K562 (cell line): ENCODE measurements around the gene TMED5. TPM values are rescaled to one million over a fixed set of nuclear protein-coding genes. Genes with fewer than 3 reads are reported as not detected.

Experiments used
- ATAC-seq: fragments of 200-7000 bp; cut with Tn5 transposase; 3 replicates; pipeline ENCODE4 v1.9.1; 2020; ENCODE audit warnings: moderate library complexity
- BruUV-seq: library from RNA; stranded (reverse); fragments of 400-500 nt; replicated peaks from 2 replicates; lab custom pipeline; 2021; lab: Mats Ljungman, UMichigan
- CTCF ChIA-PET: fragments of 300-600 bp; formaldehyde crosslinking; extraction: SDS; loops from one replicate; lab custom pipeline; 2021; ENCODE audit warnings: low intra/inter-chr PET ratio; lab: Yijun Ruan, JAX
- POLR2A ChIA-PET: fragments of 300-600, 350-650 bp; sonication (Branson Sonifier 250); formaldehyde crosslinking; extraction: SDS; loops from one replicate; lab custom pipeline; 2021; ENCODE audit warnings: antibody characterized with exemption, inconsistent platforms; lab: Yijun Ruan, JAX
- DNase-seq, 4 experiments: peaks; one replicate each; pipeline versions ENCODE4 v3.0.0 to v3.0.0-alpha.2; 2011 to 2018; ENCODE audit warnings: low spot score in 3 of 4, mixed read lengths in 3 of 4; ENCODE audit errors: extremely low read depth in 1 of 4
- FAIRE-seq: peaks from 2 replicates; lab custom pipeline; 2011; peaks lifted over from hg19 to GRCh38; lab: Jason Lieb, UNC
- H2AFZ ChIP-seq: 2 replicates; pipeline ENCODE4 v1.6.0; 2011; ENCODE audit warnings: low read depth, low read length, control low read depth, inconsistent platforms
- H3K27ac ChIP-seq: fragments of 200-600 bp; 3 replicates; pipeline ENCODE4 v1.8.0; 2011; ENCODE audit warnings: low read depth, mild to moderate bottlenecking, control low read depth, inconsistent platforms, low read length, moderate library complexity, mixed read lengths; ENCODE audit errors: extremely low read depth
- H3K27me3 ChIP-seq, 2 experiments: fragments of 300-600 bp in 1 of 2; 2 replicates in 1 of 2; 3 replicates in 1 of 2; pipeline versions ENCODE4 v1.6.0 to v1.8.0; 2011; ENCODE audit warnings: inconsistent platforms in 2 of 2, low read length in 2 of 2, mild to moderate bottlenecking in 1 of 2, mixed read lengths in 1 of 2, moderate library complexity in 1 of 2; ENCODE audit not compliant: control insufficient read depth in 2 of 2, insufficient read depth in 2 of 2
- H3K36me3 ChIP-seq: fragments of 300-600 bp; 3 replicates; pipeline ENCODE4 v1.8.0; 2011; ENCODE audit warnings: mild to moderate bottlenecking, low read length, inconsistent platforms; ENCODE audit not compliant: control insufficient read depth, insufficient read depth
- H3K4me1 ChIP-seq, 2 experiments: fragments of 200-600 bp in 1 of 2; replicated peaks in 1 of 2; 2 replicates in 1 of 2; 3 replicates in 1 of 2; pipeline versions ENCODE4 v1.5.1 to v1.8.0; 2011; ENCODE audit warnings: inconsistent platforms in 2 of 2, low read length in 2 of 2, mild to moderate bottlenecking in 1 of 2, mixed read lengths in 1 of 2, moderate library complexity in 1 of 2; ENCODE audit not compliant: control insufficient read depth in 2 of 2, insufficient read depth in 2 of 2
- H3K4me2 ChIP-seq: 2 replicates; pipeline ENCODE4 v1.6.1; 2011; ENCODE audit warnings: low read length, control low read depth, inconsistent platforms, mixed read lengths; ENCODE audit not compliant: insufficient read depth
- H3K4me3 ChIP-seq: fragments of 200-600 bp; sonication (generic), shearing (Covaris generic); 2 replicates; pipeline ENCODE4 v1.5.1; 2016; ENCODE audit warnings: control low read depth, inconsistent platforms
- H3K79me2 ChIP-seq: fragments of 200-600 bp; 3 replicates; pipeline ENCODE4 v1.8.0; 2011; ENCODE audit warnings: low read length, inconsistent platforms; ENCODE audit not compliant: control insufficient read depth, insufficient read depth
- H3K9ac ChIP-seq, 2 experiments: 2 replicates each; pipeline versions ENCODE4 v1.6.0 to v1.6.1; 2011; ENCODE audit warnings: low read depth in 2 of 2, low read length in 2 of 2, control low read depth in 1 of 2, inconsistent platforms in 1 of 2, mild to moderate bottlenecking in 1 of 2, mixed read lengths in 1 of 2; ENCODE audit not compliant: insufficient read depth in 1 of 2
- H3K9me1 ChIP-seq: one replicate; pipeline ENCODE4 v1.6.0; 2011; ENCODE audit warnings: inconsistent platforms, mild to moderate bottlenecking, low read length, moderate library complexity; ENCODE audit not compliant: control insufficient read depth, insufficient read depth
- H3K9me3 ChIP-seq: replicated peaks from 2 replicates; pipeline ENCODE4 v1.5.1; 2011; ENCODE audit warnings: low read depth, low read length, inconsistent platforms; ENCODE audit not compliant: control insufficient read depth, insufficient read depth
- H4K20me1 ChIP-seq: replicated peaks from 2 replicates; pipeline ENCODE4 v1.6.1; 2011; ENCODE audit warnings: low read length, inconsistent platforms, mixed read lengths; ENCODE audit not compliant: control insufficient read depth, insufficient read depth
- HMG20B ChIP-seq: fragments of 250-450 bp; sonication (Bioruptor Pico); IDR thresholded peaks from 2 replicates; pipeline ENCODE4 v1.5.0; 2021; ENCODE audit warnings: mild to moderate bottlenecking
- IRF2 ChIP-seq: sonication (generic); formaldehyde crosslinking; IDR thresholded peaks from 2 replicates; pipeline ENCODE4 v1.8.1; 2022; ENCODE audit warnings: mild to moderate bottlenecking, missing genetic modification reagents
- MYNN ChIP-seq, 2 experiments: sonication (generic); formaldehyde crosslinking in 1 of 2; IDR thresholded peaks; 2 replicates each; pipeline versions ENCODE4 v1.5.0 to v1.6.1; 2016 to 2020; ENCODE audit warnings: antibody characterized with exemption in 1 of 2, missing genetic modification reagents in 1 of 2
- POLR2B ChIP-seq: fragments of 450-650 bp; IDR thresholded peaks from 2 replicates; pipeline ENCODE4 v1.6.1; 2018; ENCODE audit warnings: low read depth; ENCODE audit not compliant: partially characterized antibody
- ZNF316 ChIP-seq: fragments of 450-650 bp; IDR thresholded peaks from 2 replicates; pipeline ENCODE4 v1.6.1; 2016
- WGBS: fragments of 100-300 bp; shearing (Covaris generic); methylation state at CpG from one replicate; pipeline ENCODE4 v1.1.6; 2016; ENCODE audit warnings: low coverage, mixed read lengths; ENCODE audit not compliant: insufficient coverage; ENCODE audit errors: missing lambda C conversion rate; 5-methylcytosine and 5-hydroxymethylcytosine counted together
- in situ Hi-C: fragments of 300-500 bp; cut with MboI; formaldehyde crosslinking; loops from 4 replicates; pipeline ENCODE4 v1.15.0; 2018; ENCODE audit warnings: inconsistent platforms, mixed read lengths
- intact Hi-C: fragments of 100-400 bp; cut with micrococcal nuclease; formaldehyde crosslinking; loops from 2 replicates; pipeline ENCODE4 v1.14.2; 2022
- polyA plus RNA-seq, 8 experiments: library from polyadenylated mRNA; depleted of rRNA in 4 of 8; stranded (reverse) in 5 of 8; unstranded in 3 of 8; fragments of >200 nt; fragmentation: Nextera tagmentation in 2 of 8; fragmentation: Illumina TruSeq in 1 of 8; extraction: Ambion mirVana in 2 of 8; extraction: Trizol in 1 of 8; gene quantifications; 2 replicates each; pipeline versions ENCODE4 v1.2.1 to v1.2.3, GENCODE V29; 2011 to 2014; ENCODE audit warnings: inconsistent platforms in 1 of 8, missing spikeins in 1 of 8
- total RNA-seq, 7 experiments: library from RNA; depleted of rRNA in 6 of 7; stranded (reverse); fragments of >200 nt in 6 of 7; fragmentation: Illumina TruSeq in 2 of 7; extraction: Trizol in 2 of 7; gene quantifications; 2 replicates each; pipeline versions ENCODE4 v1.2.1 to v1.2.3, GENCODE V29; 2011 to 2021; ENCODE audit warnings: low replicate concordance in 1 of 7

Gene TMED5
- total and polyA plus RNA-seq, 9 of the 15 experiments (the other 6 are each of a cell fraction or from before 2014, with no cell fraction given) = 28.7 to 83.7 (median 67.2) TPM

- TF ChIP-seq MYNN (IDR thresholded peaks at IDR 0.05) (no peak), MYNN (CRISPR knock-in tag; IDR thresholded peaks at IDR 0.05) (no peak), HMG20B (no peak)
Measured at GRCh38 chr1:93137604-93138292, 42.5 kb downstream of the TMED5 start (continued).

GRCh38 chr1:93136445-93136844, 43.8 kb downstream of the TMED5 start:
- no peaks in the 10 kb centered on the region for H3K9me3 ChIP-seq
- no peak overlapping the region for H2AFZ ChIP-seq
- FAIRE-seq (no peak), DNase-seq (no peak), ATAC-seq (no peak)
- no peak overlapping the region for H3K9ac ChIP-seq
- no peaks in the 10 kb centered on the region for H3K79me2 ChIP-seq
- no peak overlapping the region for H3K4me3 ChIP-seq
- H3K4me1 ChIP-seq = no peaks in the 10 kb centered on the region
- intact Hi-C loops = loop anchor here (5.0 kb wide), 1 partner anchor 54 kb away; no protein-coding TSS in a partner anchor
- no peak for TF ChIP-seq POLR2B
- TF ChIP-seq IRF2 = no peak
- peak; percentile 32; the same call in 1 of the 2 replicates for TF ChIP-seq ZNF316
- TF ChIP-seq, all 486 proteins: peak for 1
- ChIA-PET CTCF (no interaction called here), POLR2A (no interaction called here)
- Histone ChIP-seq H3K27ac (no peak overlapping the region), H3K4me2 (no peak overlapping the region), H3K36me3 (peaks cover 93% of the 10 kb centered on the region), H3K27me3 (no peaks in the 10 kb centered on the region), H3K9me1 (no peaks in the 10 kb centered on the region), H4K20me1 (no peaks in the 10 kb centered on the region)
- WGBS = 90% methylated on average over 5 of the region's 5 CpGs
- no TSS peak for BruUV-seq
- in situ Hi-C loops = no loop called here
